ENCODE data around the gene WDFY3.

Gene WDFY3, protein sequence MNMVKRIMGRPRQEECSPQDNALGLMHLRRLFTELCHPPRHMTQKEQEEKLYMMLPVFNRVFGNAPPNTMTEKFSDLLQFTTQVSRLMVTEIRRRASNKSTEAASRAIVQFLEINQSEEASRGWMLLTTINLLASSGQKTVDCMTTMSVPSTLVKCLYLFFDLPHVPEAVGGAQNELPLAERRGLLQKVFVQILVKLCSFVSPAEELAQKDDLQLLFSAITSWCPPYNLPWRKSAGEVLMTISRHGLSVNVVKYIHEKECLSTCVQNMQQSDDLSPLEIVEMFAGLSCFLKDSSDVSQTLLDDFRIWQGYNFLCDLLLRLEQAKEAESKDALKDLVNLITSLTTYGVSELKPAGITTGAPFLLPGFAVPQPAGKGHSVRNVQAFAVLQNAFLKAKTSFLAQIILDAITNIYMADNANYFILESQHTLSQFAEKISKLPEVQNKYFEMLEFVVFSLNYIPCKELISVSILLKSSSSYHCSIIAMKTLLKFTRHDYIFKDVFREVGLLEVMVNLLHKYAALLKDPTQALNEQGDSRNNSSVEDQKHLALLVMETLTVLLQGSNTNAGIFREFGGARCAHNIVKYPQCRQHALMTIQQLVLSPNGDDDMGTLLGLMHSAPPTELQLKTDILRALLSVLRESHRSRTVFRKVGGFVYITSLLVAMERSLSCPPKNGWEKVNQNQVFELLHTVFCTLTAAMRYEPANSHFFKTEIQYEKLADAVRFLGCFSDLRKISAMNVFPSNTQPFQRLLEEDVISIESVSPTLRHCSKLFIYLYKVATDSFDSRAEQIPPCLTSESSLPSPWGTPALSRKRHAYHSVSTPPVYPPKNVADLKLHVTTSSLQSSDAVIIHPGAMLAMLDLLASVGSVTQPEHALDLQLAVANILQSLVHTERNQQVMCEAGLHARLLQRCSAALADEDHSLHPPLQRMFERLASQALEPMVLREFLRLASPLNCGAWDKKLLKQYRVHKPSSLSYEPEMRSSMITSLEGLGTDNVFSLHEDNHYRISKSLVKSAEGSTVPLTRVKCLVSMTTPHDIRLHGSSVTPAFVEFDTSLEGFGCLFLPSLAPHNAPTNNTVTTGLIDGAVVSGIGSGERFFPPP (N-terminal part only)

DNA sequence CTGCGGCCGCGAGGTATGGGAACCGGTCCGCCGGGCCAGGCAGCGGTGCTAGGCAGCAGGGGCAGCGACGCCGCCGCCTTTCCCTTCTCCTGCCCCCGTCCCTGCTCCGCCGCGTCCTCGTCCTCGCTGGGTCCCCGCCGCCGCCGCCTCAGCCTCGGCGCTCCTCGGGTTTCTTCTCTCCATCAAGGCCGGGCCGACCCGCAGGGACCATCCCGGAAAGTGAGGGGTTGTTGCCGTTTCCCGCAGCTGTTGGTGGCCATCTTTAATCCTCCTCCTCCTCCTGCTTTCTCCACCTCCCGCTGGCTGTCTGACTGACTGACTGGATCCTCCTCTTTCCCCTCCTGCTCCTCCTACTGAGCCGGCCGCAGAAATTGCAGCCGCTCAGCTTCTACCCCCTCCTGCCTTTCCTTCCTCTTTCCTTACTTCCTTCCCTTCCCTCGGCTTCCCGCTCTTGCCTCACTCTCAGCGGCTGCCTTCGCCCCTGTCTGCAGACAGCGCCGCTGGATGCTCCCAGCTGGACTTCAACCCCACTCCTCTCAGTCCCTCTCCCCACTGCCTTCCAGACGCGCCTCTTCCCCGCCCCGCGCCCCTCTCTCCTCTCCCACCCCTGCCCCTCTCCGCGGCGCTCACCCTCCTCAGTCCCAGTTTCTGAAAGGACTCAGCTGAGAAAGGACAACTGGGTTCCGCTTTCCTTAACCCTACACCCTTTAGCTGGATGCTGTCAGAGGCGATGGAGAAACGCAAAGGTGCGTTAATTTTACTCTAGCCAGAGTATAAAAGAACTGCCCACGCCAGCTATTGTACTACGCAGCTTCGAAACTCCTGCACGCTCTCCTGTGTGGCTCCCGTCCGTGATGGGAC is at the start of gene WDFY3:
Gene WDFY3 (minus strand): TSS at position 309 of the 861 bp plus-strand sequence. CDS start 106,099 bp downstream, outside the sequence.
- DNase-seq (ENCODE audit: low read depth in 1 of 2, low spot score in 1 of 2) = no peak

DNA sequence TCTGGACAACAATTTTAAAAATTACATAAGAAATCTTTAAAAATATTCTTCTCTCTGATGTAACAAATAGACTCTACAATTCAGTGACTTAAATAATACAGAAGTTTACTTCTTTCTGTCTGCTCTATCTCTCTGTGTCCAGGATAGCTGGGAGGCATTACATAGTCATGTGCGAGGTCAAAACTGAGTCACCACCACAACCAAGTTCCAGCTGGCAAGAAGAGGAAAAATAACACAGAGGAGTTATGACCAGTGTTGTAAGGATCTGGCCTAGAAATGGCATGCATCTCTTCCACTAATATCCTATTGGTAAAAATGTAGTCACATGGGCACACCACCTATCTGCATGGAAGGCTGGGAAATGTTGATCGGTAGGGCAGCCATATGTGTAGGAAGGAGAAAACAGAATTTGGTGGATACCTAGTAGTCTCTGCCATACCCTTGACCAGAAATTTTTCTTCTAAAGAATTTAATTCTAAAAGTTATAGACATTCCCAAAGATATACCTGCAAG is 39.4 kb upstream of the WDFY3 start:
- DNase-seq (ENCODE audit: low read depth in 1 of 2, low spot score in 1 of 2) = no peak

DNA sequence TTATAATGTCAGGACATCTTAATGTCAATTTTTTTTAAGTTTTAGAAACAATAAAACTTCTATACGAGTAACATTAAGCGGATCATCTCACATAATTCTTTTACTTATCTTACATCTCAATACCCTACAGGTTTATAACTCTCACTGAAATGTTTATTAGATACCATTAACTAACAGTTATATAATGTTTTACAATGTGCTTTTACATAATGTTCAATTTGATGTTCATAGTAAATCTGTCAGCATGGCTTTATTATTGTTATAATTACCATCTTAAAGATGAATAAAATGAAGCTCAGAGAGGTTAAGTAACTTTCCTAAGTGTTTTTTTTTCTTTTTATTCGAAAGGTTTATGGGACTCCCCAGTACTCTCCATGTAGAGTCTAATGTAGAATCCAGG is 33.9 kb upstream of the WDFY3 start:
- DNase-seq (ENCODE audit: low read depth in 1 of 2, low spot score in 1 of 2) = no peak

DNA sequence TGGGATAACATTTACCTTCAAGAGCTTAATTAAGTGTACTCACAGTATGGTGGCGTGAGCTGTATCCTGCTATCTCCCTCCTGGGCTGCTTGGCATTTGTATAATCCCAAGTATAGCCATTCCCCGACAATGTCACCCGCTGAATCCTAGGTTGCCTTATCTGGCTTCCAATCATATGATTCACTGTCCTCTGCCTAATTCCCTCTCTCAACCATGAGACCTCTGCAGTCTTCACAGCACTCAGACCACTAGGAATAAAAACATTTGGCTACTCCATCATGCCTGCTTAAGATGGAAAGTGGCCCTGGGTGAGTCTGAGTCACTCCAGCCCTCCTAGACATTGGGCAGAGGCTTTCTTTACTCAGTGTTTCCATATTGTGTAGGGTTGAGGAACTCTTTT is 28.9 kb upstream of the WDFY3 start:
- DNase-seq (ENCODE audit: low read depth in 1 of 2, low spot score in 1 of 2) = no peak

DNA sequence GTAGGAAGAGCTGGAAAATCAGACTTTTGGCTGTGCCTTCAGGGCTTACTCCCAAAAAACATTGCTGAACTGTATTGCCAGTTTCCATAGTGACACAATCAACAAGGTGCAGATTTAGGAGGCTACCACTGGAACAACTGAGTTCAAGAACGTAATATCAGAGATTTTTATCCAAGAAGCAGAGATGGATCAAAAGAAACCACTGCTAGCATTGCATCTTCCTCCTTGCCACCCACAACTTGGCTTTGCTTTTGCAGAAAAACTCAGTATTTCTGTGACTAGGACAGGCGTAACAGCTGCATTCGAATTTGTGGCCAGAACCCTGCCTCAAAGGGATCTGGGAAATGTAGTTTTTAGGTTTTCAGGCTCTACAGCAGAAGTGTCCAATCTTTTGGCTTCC is 27.8 kb upstream of the WDFY3 start:
- DNase-seq (ENCODE audit: low read depth in 1 of 2, low spot score in 1 of 2) = no peak

DNA sequence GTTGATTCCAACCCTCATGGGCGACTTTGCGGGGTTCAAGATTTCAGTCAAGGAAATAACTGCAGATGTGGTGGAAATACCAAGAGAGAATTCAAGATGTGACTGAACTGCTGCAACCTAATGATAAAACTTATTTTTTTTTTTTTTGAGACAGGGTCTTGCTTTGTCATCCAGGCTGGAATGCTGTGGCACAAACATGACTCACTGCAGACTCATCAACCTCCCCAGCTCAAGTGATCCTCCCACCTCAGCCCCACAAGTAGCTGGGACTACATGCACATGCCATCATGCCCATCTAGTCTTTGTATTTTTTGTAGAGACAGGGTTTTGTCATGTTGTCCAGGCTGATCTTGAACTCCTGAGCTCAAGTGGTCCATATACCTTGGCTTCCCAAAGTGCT is 19.5 kb upstream of the WDFY3 start:
- DNase-seq (ENCODE audit: low read depth in 1 of 2, low spot score in 1 of 2) = no peak

DNA sequence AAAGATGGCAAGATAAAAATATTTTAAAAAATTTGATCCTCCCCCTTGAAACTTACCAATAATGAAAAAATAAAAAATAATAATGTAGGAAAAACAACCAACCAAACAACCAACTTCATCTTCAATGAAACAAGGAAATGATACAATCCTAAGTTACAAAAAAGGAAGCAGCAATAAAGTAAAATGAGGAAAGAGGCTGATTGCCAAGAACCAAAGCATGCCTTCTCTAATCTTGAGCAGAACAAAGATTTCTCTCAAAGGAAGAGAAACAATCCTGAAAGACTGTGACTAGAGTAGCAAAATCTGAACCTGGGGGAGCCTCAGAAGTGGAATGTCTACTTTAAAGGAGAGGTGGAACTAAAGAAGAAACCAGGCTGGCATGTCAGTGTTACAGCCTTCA is 10.9 kb upstream of the WDFY3 start:
- no peak for DNase-seq (ENCODE audit: low read depth in 1 of 2, low spot score in 1 of 2)

DNA sequence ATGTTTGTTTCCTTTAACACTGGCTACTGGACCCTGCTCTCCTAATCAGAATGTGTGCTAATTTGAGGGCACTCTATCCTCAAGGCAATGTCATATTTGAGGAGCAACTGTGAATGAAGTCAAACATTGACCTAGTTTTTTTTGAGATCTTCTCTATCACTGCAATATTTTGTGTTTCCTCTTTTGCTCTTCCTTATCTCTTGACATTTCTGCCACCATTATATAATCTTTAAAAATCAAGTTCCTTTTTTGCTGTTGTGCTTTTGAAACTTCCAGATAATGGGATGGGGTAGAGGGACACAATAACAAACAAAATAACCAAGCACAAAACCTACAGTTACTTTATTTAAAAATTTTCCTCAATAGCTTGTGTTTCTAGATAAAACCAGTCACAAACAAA is 7.4 kb upstream of the WDFY3 start:
- no peak for DNase-seq (ENCODE audit: low read depth in 1 of 2, low spot score in 1 of 2)

DNA sequence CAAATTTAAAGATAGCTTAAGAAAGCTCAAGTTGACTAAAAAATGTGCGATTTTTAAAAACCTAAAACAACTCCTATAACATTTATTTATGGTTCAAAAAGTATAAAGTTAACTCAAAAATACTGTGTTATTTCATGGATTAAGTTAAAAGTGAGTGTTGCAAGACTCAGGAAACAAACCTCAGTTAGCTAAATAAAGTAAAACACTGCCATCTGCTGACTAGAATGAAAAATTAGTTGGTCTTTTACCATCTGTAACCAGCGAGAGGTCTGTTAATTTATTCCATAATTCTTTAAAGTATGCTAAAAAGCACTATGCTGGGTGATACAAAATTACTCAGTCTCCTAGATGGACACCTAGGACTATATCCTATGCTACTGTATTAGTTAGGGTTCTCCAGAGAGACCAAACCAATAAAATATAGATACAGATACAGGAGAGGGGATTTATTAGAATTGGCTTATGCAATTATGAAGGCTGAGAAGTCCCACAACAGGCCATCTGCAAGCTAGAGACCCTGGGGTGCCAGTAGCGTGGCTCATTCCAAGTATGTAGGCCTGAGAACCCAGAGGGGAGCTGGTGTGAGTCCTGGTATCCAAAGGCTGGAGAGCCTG is 4.9 kb upstream of the WDFY3 start:
- no peak for DNase-seq (ENCODE audit: low read depth in 1 of 2, low spot score in 1 of 2)

DNA sequence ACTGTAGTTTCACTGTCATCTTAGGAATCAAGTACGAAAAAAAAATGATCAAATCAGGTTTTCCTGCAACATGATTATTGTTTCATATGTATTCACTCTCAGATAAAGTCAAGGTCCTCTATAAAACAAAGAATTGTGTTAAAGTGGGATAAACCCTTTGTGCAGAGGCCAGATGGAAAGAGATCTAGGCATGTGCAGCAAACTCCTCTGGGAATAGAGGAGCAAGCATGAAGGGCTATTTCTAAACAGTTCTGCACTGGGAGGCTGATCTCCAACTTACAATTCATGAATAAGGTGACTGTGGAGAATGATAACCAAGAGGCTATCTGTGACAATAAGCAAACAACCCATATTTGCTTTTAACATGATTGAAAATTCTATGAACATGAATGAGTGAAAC is 2.4 kb upstream of the WDFY3 start:
- no peak for DNase-seq (ENCODE audit: low read depth in 1 of 2, low spot score in 1 of 2)

DNA sequence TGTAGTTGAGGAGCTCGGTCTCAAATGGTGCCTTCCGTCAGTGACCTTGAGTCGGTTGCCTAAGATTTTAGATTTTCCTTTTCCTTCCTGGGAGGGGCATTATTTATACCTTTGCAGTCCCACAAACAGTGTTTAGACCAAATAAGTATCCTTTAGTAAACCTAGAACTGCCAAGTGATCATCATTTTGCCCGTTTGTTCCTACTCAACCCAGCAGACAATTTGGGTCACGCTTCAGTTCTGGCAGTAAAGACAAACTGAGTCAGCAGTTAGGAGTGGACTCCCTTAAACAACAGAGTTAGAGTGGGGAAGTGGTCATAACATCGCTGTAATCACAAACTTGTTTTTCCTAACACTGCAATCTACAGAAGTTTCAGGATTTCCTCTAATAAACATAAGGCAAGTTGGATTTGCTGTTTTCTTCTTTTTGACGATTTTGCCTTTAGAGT is 777 bp upstream of the WDFY3 start:
- DNase-seq (ENCODE audit: low read depth in 1 of 2, low spot score in 1 of 2) = no peak

DNA sequence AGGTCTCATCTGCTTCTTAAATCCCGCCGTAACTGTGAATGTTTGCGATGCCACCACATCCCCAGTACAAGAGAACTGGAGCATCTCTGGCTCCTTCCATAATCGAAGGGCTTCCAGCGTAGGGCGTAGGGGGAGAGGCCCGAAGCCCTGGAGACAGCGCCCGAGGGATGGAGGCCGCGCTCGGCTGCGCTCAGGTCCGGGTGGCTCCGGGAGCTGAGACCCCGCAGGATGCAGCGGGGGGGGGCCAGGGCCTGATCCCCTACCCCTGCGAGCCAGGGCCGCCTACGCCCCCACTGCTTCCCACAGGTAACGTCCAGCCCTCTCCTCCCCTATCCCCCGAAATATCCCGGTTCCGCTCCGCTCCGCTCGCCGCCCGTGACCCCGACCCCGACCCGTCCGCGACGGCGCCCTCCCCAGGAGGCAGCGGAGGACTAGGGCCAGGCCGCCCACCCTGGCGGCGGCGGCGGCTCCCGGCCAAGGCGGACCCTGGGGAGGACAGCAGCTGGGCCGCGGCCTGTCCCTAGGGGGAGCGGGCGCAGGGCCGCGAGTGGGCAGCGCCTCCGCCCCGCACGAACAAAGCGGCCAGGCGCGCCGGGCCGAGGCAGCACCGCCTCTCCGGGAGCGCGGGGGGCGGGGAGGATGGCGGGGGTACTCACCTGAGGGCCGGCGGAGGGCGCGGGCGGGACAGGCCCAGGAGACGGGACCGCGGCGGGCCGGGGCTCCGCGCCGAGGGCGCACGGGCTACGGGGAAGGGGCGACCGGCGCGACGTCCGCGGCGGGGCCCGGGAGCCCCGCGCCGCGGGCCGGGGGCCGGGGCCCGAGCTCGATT is 723 bp downstream of the WDFY3 start:
- DNase-seq (ENCODE audit: low read depth in 1 of 2, low spot score in 1 of 2) = no peak

DNA sequence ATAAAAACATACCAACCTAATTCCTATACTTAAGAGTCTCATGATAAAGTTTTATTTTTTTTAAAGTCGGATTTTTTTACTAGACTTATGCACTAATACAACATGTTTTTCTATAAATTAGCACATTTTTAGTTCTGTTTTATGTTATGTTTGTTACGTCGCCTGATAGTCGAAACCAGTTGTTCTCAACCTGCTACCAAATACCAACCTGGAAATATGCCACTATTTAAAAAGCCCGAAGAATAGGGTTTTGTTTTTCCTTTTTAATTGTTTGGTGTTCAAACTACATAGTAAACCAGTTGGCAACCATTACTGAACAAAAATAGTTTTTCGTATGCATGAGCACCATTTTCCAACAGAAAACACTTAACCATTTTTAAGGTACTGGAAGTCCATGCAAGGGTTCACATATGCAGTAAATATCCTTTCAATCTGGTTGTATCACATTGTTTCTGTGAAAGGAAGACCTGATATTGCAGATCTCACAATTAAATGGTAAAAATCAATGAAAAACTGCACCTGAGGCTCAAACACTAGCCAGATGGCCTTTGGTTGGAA is 1.4 kb downstream of the WDFY3 start:
- DNase-seq (ENCODE audit: low read depth in 1 of 2, low spot score in 1 of 2) = no peak

DNA sequence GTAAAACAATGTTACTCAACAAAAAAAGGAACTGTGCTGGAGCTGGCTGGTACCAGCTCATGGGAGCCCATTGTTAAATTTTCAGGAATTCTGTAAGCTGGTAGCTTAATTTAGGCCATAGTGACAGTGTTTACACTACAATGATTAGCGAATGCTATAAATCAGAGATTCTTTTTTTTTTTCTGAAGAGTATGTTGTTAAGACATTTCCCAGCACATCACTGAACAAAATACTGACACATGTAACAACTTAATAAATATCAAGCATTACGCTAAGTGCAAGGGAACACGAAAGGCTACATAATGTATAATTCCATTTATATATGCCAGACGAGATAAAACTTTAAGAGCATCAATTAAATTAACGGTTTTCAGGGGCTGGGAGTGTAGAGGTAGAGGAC is 4.4 kb downstream of the WDFY3 start:
- no peak for DNase-seq (ENCODE audit: low read depth in 1 of 2, low spot score in 1 of 2)

DNA sequence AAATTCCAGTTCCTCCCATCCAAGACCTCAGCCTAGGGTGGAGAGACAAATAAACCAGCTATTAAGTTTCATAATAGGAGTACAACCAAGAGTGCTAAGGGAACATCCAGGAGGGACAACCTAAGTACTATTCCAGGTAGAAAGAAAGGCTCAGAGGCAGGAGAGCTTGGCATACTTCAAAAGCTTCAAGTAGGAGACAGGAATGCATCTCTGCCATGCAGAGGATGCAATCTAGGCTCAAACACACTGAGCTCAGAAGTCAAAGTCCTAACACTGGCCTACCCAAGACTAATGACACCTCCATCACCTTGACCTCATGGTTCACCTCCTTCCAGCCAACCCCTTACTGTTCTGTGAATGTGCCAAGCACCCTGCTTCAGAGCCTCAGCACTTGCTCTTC is 8.1 kb downstream of the WDFY3 start:
- DNase-seq (ENCODE audit: low read depth in 1 of 2, low spot score in 1 of 2) = no peak

DNA sequence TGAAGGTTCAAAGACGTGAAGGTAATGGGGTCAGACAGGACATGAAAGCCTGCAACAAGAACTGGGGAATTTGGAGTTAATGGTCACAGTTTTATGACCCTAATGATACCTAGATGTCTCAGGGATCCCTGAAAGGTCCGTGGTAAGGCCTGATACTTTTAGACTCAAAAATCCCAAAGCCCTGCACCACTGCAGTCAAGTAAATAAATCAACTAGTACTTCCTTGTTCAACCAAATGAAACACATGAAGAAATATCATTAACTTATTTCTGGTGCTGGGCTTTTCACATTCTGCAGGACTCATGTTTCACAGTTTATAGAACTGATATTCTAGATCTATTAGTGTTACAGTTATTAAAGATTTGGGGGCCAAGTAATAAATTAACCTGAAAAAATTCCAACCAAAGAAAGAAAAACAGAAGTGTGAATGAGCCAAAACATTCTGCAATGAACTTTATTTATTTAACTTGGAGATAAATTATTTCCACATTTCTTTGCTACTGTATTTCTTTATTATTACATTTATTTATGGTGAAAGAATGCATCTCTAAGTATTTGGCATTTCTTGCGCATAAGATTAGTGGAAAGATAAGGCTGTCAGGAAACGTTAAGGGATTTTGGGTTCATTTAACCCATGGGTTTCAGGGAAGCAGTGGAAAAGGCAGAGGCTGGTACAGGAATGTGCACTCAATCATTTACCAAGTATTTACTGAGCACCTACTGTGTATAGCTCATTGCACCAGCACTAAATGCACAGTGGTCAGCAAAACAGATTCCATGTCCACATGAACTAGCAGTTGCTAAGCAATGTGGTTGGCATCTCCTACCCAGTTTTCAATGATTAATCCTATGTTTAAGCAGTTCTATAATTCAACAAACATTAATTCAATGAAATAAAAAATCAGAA is 8.7 kb downstream of the WDFY3 start:
- no peak for DNase-seq (ENCODE audit: low read depth in 1 of 2, low spot score in 1 of 2)

DNA sequence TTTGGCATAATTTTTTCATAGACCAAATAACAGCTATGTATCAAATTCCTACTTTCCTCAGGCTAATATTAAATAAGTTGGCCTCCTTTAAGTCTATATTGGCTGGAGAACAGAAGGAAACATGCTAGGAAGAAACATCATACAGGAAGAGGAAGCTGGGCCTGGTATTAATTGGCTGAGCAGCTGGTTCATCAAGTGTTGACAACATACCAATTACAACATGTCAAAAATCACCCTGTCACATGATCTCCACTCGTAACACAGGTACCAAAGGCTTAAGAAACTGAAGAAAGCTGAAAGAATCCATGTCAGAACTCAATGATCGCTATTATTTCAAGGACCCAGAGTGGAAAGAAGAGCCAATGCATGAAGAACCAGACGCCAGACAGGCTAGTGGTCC is 10.5 kb downstream of the WDFY3 start:
- no peak for DNase-seq (ENCODE audit: low read depth in 1 of 2, low spot score in 1 of 2)

DNA sequence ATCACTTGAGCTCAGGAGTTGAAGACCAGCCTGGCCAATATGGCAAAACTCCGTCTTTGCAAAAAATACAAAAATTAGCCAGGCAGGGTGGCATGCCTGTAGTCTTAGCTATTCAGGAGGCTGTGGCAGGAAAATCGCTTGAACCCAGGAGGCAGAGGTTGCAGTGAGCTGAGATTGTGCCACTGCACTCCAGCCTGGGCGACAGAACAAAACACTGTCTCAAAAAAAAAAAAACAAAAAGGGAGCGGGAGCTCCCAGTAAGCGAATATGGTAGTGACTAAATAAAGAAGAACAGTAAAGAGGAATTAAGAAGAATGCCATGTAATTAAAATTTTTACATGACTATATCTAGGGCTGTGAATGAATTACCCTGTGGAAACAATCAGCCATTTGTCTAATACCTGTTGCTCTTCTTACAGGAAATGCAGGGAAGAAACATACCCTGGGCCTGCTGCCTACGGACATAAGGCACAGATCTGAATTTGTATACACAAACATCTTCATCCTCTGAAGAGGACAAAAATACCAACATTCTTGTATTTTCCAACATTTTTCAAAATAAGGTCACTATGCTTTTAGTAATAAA is 11.4 kb downstream of the WDFY3 start:
- no peak for DNase-seq (ENCODE audit: low read depth in 1 of 2, low spot score in 1 of 2)
